IMR-90 (cell line): ENCODE data around the gene CNTNAP1. TPM values are rescaled to one million over a fixed set of nuclear protein-coding genes. Genes with fewer than 3 reads are reported as not detected.

Experiments used
- ATAC-seq: fragments of 200-7000 bp; cut with Tn5 transposase; 2 replicates; pipeline ENCODE4 v1.9.1; 2020; ENCODE audit warnings: low read depth, mild to moderate bottlenecking, moderate library complexity
- BruUV-seq: library from RNA; stranded (reverse); fragments of 400-500 nt; replicated peaks from 2 replicates; lab custom pipeline; 2021; lab: Mats Ljungman, UMichigan
- CTCF ChIA-PET: fragments of 300-600 bp; formaldehyde crosslinking; extraction: SDS; loops from one replicate; lab custom pipeline; 2021; ENCODE audit warnings: antibody characterized with exemption; lab: Yijun Ruan, JAX
- POLR2A ChIA-PET: fragments of 300-600 bp; sonication (Branson Sonifier 250); formaldehyde crosslinking; loops from one replicate; lab custom pipeline; 2022; ENCODE audit warnings: antibody characterized with exemption; ENCODE audit not compliant: unreplicated experiment; lab: Charles Lee
- DNase-seq: peaks from one replicate; pipeline ENCODE4 v3.0.0; 2013
- H2AFZ ChIP-seq: replicated peaks from 2 replicates; pipeline ENCODE3; 2013; ENCODE audit warnings: low read length, mild to moderate bottlenecking; ENCODE audit not compliant: poor library complexity
- H2AK5ac ChIP-seq: 2 replicates; pipeline ENCODE4 v1.6.1; 2013; ENCODE audit warnings: low read depth, low read length, inconsistent platforms
- H2AK9ac ChIP-seq: replicated peaks from 2 replicates; pipeline ENCODE3; 2013; ENCODE audit warnings: mild to moderate bottlenecking, low read depth, low read length, moderate library complexity; ENCODE audit not compliant: poor library complexity
- H2BK120ac ChIP-seq: 2 replicates; pipeline ENCODE4 v1.6.1; 2013; ENCODE audit warnings: low read depth, low read length, inconsistent platforms
- H2BK15ac ChIP-seq: 3 replicates; pipeline ENCODE4 v1.6.1; 2013; ENCODE audit warnings: low read depth, low read length, inconsistent platforms
- H2BK20ac ChIP-seq: 2 replicates; pipeline ENCODE4 v1.6.1; 2013; ENCODE audit warnings: low read depth, mild to moderate bottlenecking, inconsistent platforms, low read length, moderate library complexity
- H2BK5ac ChIP-seq: 2 replicates; pipeline ENCODE4 v1.6.1; 2013; ENCODE audit warnings: mild to moderate bottlenecking, low read depth, low read length, inconsistent platforms; ENCODE audit not compliant: poor library complexity, severe bottlenecking
- H3K14ac ChIP-seq: replicated peaks from 2 replicates; pipeline ENCODE4 v1.6.1; 2013; ENCODE audit warnings: low read depth, low read length, inconsistent platforms
- H3K18ac ChIP-seq: 2 replicates; pipeline ENCODE4 v1.6.1; 2013; ENCODE audit warnings: low read depth, low read length, control low read depth
- H3K23ac ChIP-seq: 2 replicates; pipeline ENCODE4 v1.6.1; 2013; ENCODE audit warnings: low read depth, low read length, inconsistent platforms
- H3K27ac ChIP-seq: 2 replicates; pipeline ENCODE4 v1.5.1; 2013; ENCODE audit warnings: mild to moderate bottlenecking, control low read depth, low read length; ENCODE audit not compliant: insufficient read depth
- H3K27me3 ChIP-seq: 2 replicates; pipeline ENCODE4 v1.6.1; 2013; ENCODE audit warnings: low read length; ENCODE audit not compliant: control insufficient read depth, insufficient read depth
- H3K36me3 ChIP-seq: 2 replicates; pipeline ENCODE4 v1.6.1; 2013; ENCODE audit warnings: low read length, mixed read lengths; ENCODE audit not compliant: control insufficient read depth, insufficient read depth
- H3K4ac ChIP-seq: 2 replicates; pipeline ENCODE4 v1.6.1; 2013; ENCODE audit warnings: low read depth, low read length, inconsistent platforms
- H3K4me1 ChIP-seq: 2 replicates; pipeline ENCODE4 v1.6.1; 2013; ENCODE audit warnings: low read length, mixed read lengths; ENCODE audit not compliant: control insufficient read depth, insufficient read depth
- H3K4me2 ChIP-seq: 2 replicates; pipeline ENCODE4 v1.6.1; 2013; ENCODE audit warnings: low read depth, mild to moderate bottlenecking, control low read depth, low read length, moderate library complexity
- H3K4me3 ChIP-seq: 2 replicates; pipeline ENCODE4 v1.5.1; 2013; ENCODE audit warnings: low read depth, mild to moderate bottlenecking, control low read depth, low read length, moderate library complexity; ENCODE audit not compliant: insufficient read depth
- H3K56ac ChIP-seq: 2 replicates; pipeline ENCODE4 v1.6.1; 2013; ENCODE audit warnings: low read length, inconsistent platforms; ENCODE audit not compliant: insufficient read depth; ENCODE audit errors: extremely low read depth
- H3K79me1 ChIP-seq, 2 experiments: 2 replicates each; pipeline ENCODE4 v1.6.1; 2013; ENCODE audit warnings: low read length in 2 of 2, inconsistent platforms in 1 of 2, low read depth in 1 of 2
- H3K9ac ChIP-seq: 2 replicates; pipeline ENCODE4 v1.6.1; 2013; ENCODE audit warnings: low read depth, low read length, control low read depth
- H3K9me1 ChIP-seq: 2 replicates; pipeline ENCODE4 v1.6.1; 2013; ENCODE audit warnings: low read length, inconsistent platforms; ENCODE audit not compliant: insufficient read depth
- H3K9me3 ChIP-seq: 2 replicates; pipeline ENCODE4 v1.6.1; 2013; ENCODE audit warnings: low read length; ENCODE audit not compliant: control insufficient read depth, insufficient read depth
- H4K20me1 ChIP-seq: 2 replicates; pipeline ENCODE4 v1.6.1; 2013; ENCODE audit warnings: low read length, inconsistent platforms; ENCODE audit not compliant: insufficient read depth
- H4K5ac ChIP-seq: 2 replicates; pipeline ENCODE4 v1.6.1; 2013; ENCODE audit warnings: mild to moderate bottlenecking, low read depth, low read length, control low read depth
- H4K8ac ChIP-seq, 2 experiments: 2 replicates each; pipeline ENCODE4 v1.6.1; 2013; ENCODE audit warnings: low read depth in 2 of 2, low read length in 2 of 2, control low read depth in 1 of 2, inconsistent platforms in 1 of 2
- H4K91ac ChIP-seq: 2 replicates; pipeline ENCODE4 v1.6.1; 2013; ENCODE audit warnings: low read depth, low read length, inconsistent platforms; ENCODE audit not compliant: insufficient read depth
- BHLHE40 ChIP-seq: fragments of 150-350 bp; IDR thresholded peaks from 2 replicates; pipeline ENCODE4 v1.6.1; 2016; ENCODE audit warnings: mild to moderate bottlenecking, low read depth, low read length
- CEBPB ChIP-seq: IDR thresholded peaks from 2 replicates; pipeline ENCODE4 v1.6.1; 2012; ENCODE audit warnings: low read depth, low read length, improper control_type of control experiment
- CHD1 ChIP-seq: IDR thresholded peaks from 2 replicates; pipeline ENCODE4 v1.6.1; 2012; ENCODE audit warnings: low read depth, low read length, improper control_type of control experiment
- FOS ChIP-seq: fragments of 150-350 bp; IDR thresholded peaks from 2 replicates; pipeline ENCODE4 v1.6.1; 2016; ENCODE audit warnings: low read depth, low read length
- MAFK ChIP-seq: IDR thresholded peaks from 2 replicates; pipeline ENCODE4 v1.6.1; 2012; ENCODE audit warnings: low read depth, low read length, improper control_type of control experiment
- MXI1 ChIP-seq: IDR thresholded peaks from 2 replicates; pipeline ENCODE4 v1.6.1; 2012; ENCODE audit warnings: low read depth, mild to moderate bottlenecking, low read length, moderate library complexity, borderline replicate concordance
- NFE2L2 ChIP-seq: fragments of 150-350 bp; IDR thresholded peaks from 2 replicates; pipeline ENCODE4 v1.6.1; 2016; ENCODE audit warnings: low read depth, mild to moderate bottlenecking, low read length
- POLR2A ChIP-seq: IDR thresholded peaks from 2 replicates; pipeline ENCODE4 v1.6.1; 2012; ENCODE audit warnings: mild to moderate bottlenecking, low read depth, low read length
- RAD21 ChIP-seq: IDR thresholded peaks from 2 replicates; pipeline ENCODE4 v1.6.1; 2012; ENCODE audit warnings: low read length, improper control_type of control experiment
- RCOR1 ChIP-seq: IDR thresholded peaks from 2 replicates; pipeline ENCODE4 v1.6.1; 2012; ENCODE audit warnings: mild to moderate bottlenecking, low read length, improper control_type of control experiment; ENCODE audit not compliant: insufficient replicate concordance
- RFX5 ChIP-seq: IDR thresholded peaks from 2 replicates; pipeline ENCODE4 v1.8.0; 2012; ENCODE audit warnings: low read depth, mild to moderate bottlenecking, low read length, moderate library complexity
- SMC3 ChIP-seq: fragments of 150-350 bp; IDR thresholded peaks from 2 replicates; pipeline ENCODE4 v1.6.1; 2016; ENCODE audit warnings: low read depth, mild to moderate bottlenecking, antibody characterized with exemption, low read length, moderate library complexity
- WGBS, 2 experiments: methylation state at CpG; one replicate each; pipeline versions ENCODE4 v1.1.5 to v1.1.7; 2013; ENCODE audit warnings: missing lambda C conversion rate in 2 of 2; ENCODE audit not compliant: insufficient read length in 1 of 2; ENCODE audit errors: extremely low coverage in 2 of 2; 5-methylcytosine and 5-hydroxymethylcytosine counted together
- dilution Hi-C: fragments of 300-500 bp; cut with HindIII; formaldehyde crosslinking; loops from one replicate; pipeline ENCODE4 v1.14.3; 2018; ENCODE audit warnings: low sequenced_read_pairs; ENCODE audit not compliant: unreplicated experiment
- in situ Hi-C: fragments of 300-500 bp; cut with MboI; formaldehyde crosslinking; loops from 3 replicates; pipeline ENCODE4 v1.14.3; 2019; ENCODE audit warnings: low sequenced_read_pairs, inconsistent platforms, mixed read lengths
- intact Hi-C: fragments of 100-400 bp; cut with micrococcal nuclease; formaldehyde crosslinking; loops from 2 replicates; pipeline ENCODE4 v1.10.0; 2022
- polyA plus RNA-seq, 3 experiments: library from polyadenylated mRNA; depleted of rRNA; stranded (reverse); fragments of >200 nt; gene quantifications; 2 replicates each; pipeline ENCODE4 v1.2.3, GENCODE V29; 2012; ENCODE audit warnings: low replicate concordance in 1 of 3
- total RNA-seq: library from RNA; depleted of rRNA; stranded (reverse); fragments of >200 nt; gene quantifications from 2 replicates; pipeline ENCODE4 v1.2.3, GENCODE V29; 2012
- TF ChIP-seq, protein P1 (sequence below): fragments of 150-350 bp; IDR thresholded peaks from 2 replicates; pipeline ENCODE4 v1.6.1; 2017; ENCODE audit warnings: mild to moderate bottlenecking, antibody characterized with exemption, low read length, low read depth
- TF ChIP-seq, protein P2 (sequence below): fragments of 150-350 bp; IDR thresholded peaks from 2 replicates; pipeline ENCODE4 v1.6.1; 2016; ENCODE audit warnings: low read depth, mild to moderate bottlenecking, low read length, moderate library complexity, borderline replicate concordance
- TF ChIP-seq, protein P3 (sequence below): conservative IDR thresholded peaks from 2 replicates; pipeline ENCODE4 v1.5.1; 2012; ENCODE audit warnings: mild to moderate bottlenecking, low read depth, low read length, improper control_type of control experiment

Gene CNTNAP1
- total and polyA plus RNA-seq, 2 of the 4 experiments (the other 2 are of a cell fraction) = 12.2 to 72.2 TPM

DNA sequence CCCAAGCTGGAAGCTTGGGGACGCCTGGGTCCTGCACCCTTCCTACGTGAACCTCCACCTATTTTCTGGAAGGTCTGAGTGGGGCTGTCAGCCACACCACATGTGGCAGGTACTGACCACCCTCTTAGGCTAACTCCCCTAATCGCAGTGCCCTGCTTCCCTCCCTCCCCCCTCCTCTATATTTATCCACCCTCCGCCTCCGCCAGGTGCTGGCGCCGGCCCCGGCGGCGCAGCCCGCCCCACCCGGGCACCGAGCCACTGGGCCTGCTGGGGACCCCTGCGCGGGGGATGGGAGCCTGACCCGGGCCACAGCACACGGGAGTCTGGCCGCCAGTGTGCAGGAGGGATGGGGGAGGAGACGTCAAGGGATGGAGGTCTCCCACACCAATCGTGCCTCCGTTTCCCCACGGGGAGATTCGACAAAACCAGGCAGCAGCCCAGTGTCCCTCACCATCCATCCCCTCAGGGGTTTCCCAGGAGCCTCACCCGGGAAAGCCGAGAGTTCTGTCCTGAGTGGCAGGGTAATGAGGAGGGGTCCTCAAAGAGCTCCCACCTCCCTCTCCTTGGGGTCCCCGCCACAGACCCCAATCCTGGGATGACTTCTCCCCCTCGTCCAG, 6.9 kb upstream of the CNTNAP1 start:
- no peak for TF ChIP-seq CHD1
- no peak for TF ChIP-seq FOS
- no peak for TF ChIP-seq MAFK
- no peak for TF ChIP-seq RCOR1
- TF ChIP-seq RFX5 = no peak
- TF ChIP-seq, protein P1, sequence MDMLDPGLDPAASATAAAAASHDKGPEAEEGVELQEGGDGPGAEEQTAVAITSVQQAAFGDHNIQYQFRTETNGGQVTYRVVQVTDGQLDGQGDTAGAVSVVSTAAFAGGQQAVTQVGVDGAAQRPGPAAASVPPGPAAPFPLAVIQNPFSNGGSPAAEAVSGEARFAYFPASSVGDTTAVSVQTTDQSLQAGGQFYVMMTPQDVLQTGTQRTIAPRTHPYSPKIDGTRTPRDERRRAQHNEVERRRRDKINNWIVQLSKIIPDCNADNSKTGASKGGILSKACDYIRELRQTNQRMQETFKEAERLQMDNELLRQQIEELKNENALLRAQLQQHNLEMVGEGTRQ = no peak
- TF ChIP-seq MXI1 = no peak
- TF ChIP-seq RAD21 = no peak
- no peak for TF ChIP-seq POLR2A
- TF ChIP-seq BHLHE40 = no peak
- no peak for TF ChIP-seq CEBPB
- TF ChIP-seq, protein P2, sequence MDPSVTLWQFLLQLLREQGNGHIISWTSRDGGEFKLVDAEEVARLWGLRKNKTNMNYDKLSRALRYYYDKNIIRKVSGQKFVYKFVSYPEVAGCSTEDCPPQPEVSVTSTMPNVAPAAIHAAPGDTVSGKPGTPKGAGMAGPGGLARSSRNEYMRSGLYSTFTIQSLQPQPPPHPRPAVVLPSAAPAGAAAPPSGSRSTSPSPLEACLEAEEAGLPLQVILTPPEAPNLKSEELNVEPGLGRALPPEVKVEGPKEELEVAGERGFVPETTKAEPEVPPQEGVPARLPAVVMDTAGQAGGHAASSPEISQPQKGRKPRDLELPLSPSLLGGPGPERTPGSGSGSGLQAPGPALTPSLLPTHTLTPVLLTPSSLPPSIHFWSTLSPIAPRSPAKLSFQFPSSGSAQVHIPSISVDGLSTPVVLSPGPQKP = no peak
- TF ChIP-seq NFE2L2 = no peak
- TF ChIP-seq, protein P3, sequence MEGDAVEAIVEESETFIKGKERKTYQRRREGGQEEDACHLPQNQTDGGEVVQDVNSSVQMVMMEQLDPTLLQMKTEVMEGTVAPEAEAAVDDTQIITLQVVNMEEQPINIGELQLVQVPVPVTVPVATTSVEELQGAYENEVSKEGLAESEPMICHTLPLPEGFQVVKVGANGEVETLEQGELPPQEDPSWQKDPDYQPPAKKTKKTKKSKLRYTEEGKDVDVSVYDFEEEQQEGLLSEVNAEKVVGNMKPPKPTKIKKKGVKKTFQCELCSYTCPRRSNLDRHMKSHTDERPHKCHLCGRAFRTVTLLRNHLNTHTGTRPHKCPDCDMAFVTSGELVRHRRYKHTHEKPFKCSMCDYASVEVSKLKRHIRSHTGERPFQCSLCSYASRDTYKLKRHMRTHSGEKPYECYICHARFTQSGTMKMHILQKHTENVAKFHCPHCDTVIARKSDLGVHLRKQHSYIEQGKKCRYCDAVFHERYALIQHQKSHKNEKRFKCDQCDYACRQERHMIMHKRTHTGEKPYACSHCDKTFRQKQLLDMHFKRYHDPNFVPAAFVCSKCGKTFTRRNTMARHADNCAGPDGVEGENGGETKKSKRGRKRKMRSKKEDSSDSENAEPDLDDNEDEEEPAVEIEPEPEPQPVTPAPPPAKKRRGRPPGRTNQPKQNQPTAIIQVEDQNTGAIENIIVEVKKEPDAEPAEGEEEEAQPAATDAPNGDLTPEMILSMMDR = no peak
- no peak for TF ChIP-seq SMC3
- no TSS peak for BruUV-seq
- Histone ChIP-seq H4K91ac (no peak overlapping the region), H3K9me3 (no peaks in the 10 kb centered on the region), H3K27ac (peak overlapping the region; percentile 90), H3K4me3 (peak overlapping the region; percentile 82), H3K9me1 (peaks cover 10% of the 10 kb centered on the region), H3K36me3 (peaks cover 29% of the 10 kb centered on the region), H4K8ac (peak overlapping the region in 1 of 2 experiments; percentile 22; a peak in 1 of 4 replicates), H2BK120ac (no peak overlapping the region; the same call in 1 of the 2 replicates), H3K18ac (no peak overlapping the region), H3K23ac (peak overlapping the region; percentile 94), H3K9ac (peak overlapping the region; percentile 81), H2AFZ (peak overlapping the region; percentile 92), H3K14ac (peak overlapping the region; percentile 83), H2AK9ac (peak overlapping the region; percentile 71), H4K5ac (no peak overlapping the region), H2BK15ac (no peak overlapping the region), H3K56ac (peak overlapping the region; percentile 46; the same call in 1 of the 2 replicates), H3K27me3 (no peaks in the 10 kb centered on the region), H4K20me1 (peaks cover 34% of the 10 kb centered on the region), H3K79me1 (peaks cover 12 to 74% of the 10 kb centered on the region in 2 experiments; a peak in 3 of 4 replicates), H2AK5ac (peak overlapping the region; percentile 83), H2BK5ac (peak overlapping the region; percentile 83), H3K4me2 (peak overlapping the region; percentile 79), H3K4me1 (peaks cover 32% of the 10 kb centered on the region), H3K4ac (peak overlapping the region; percentile 78), H2BK20ac (no peak overlapping the region)
- DNase-seq (no peak), ATAC-seq (no peak)
- dilution Hi-C loops = no loop called here
- intact Hi-C loops = no loop called here
- in situ Hi-C loops = loop anchor here (25.0 kb wide), 1 partner anchor 637 kb away; no protein-coding TSS in a partner anchor
- 0% methylated on average over 1 of the region's 27 CpGs; no CpG with 5 or more reads in 1 of the 2 experiments for WGBS, 2 experiments
- ChIA-PET CTCF (interaction anchor here (0.6 kb wide), 2 partner anchors 26 to 819 kb away, joined by 3 read pairs; no protein-coding TSS in a partner anchor), POLR2A (interaction anchor here (0.5 kb wide), 1 partner anchor 165 kb away, joined by 6 read pairs; no protein-coding TSS in a partner anchor)
